ENCODE results near the gene LRRC4C. TPM values are rescaled to one million over a fixed set of nuclear protein-coding genes. Genes with fewer than 3 reads are reported as not detected.

Gene LRRC4C
- total RNA-seq, 1 experiment from 2014 or later = 0.13 TPM

DNA sequence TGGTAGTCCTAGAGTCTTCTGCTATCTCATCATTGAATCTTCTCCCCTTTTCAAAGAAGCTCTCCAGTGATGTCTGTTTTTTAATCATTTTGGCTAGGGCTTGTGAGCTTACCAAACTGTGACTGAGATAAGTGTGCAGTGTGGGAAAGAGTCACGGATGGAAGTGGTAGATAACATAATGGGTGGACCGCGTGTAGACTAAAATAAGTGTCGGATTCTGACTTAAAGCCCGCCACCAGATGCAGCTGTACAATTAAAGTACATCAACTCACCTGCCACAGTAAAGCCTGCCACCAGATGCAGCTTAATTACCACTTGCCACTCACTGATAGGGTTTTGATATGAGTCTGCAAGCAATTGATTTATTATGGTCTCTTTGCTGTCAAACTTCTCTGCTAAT lies 581.5 kb downstream of the LRRC4C start:
- no CpG with 5 or more reads among the region's 5 CpGs for WGBS (ENCODE audit: extremely low coverage, insufficient read length, low lambda C conversion rate)
- H3K27me3 Mint-ChIP-seq (ENCODE audit: low read depth) = no peaks in the 10 kb centered on the region
- Histone ChIP-seq H2AFZ (ENCODE audit: low read length) (no peak overlapping the region), H3K23ac (ENCODE audit: insufficient read length, low read depth, low read length) (no peak overlapping the region), H4K5ac (ENCODE audit: insufficient read length, low read depth, low read length) (no peak overlapping the region), H3K9me3 (ENCODE audit: control insufficient read depth, low read depth, low read length) (no peaks in the 10 kb centered on the region), H3K14ac (ENCODE audit: insufficient read depth, low read length) (no peak overlapping the region), H3K23me2 (ENCODE audit: insufficient read length, low read depth, low read length, poor library complexity, severe bottlenecking) (no peaks in the 10 kb centered on the region), H3T11ph (ENCODE audit: low read length) (no peak overlapping the region), H3K4me2 (ENCODE audit: insufficient read depth, insufficient read length, low read length) (no peak overlapping the region), H2BK5ac (ENCODE audit: insufficient read length, low read length) (no peak overlapping the region), H3K4ac (ENCODE audit: low read depth, low read length) (no peak overlapping the region), H4K20me1 (ENCODE audit: control insufficient read depth, insufficient read depth, insufficient read length) (no peaks in the 10 kb centered on the region), H2AK5ac (ENCODE audit: insufficient read length, low read length) (no peak overlapping the region), H3K56ac (ENCODE audit: insufficient read length, low read depth, low read length) (no peak overlapping the region), H3K18ac (ENCODE audit: insufficient read length, low read depth, low read length) (no peak overlapping the region), H3K27ac (ENCODE audit: insufficient read length, low read depth, low read length) (no peak overlapping the region), H3K9ac (ENCODE audit: extremely low read depth, insufficient read length, low read length) (no peak overlapping the region), H2BK120ac (ENCODE audit: low read depth, low read length, poor library complexity, severe bottlenecking) (no peak overlapping the region), H2BK20ac (ENCODE audit: low read depth, low read length, poor library complexity, severe bottlenecking) (no peak overlapping the region), H2BK15ac (ENCODE audit: low read depth, low read length) (no peak overlapping the region), H2BK12ac (ENCODE audit: insufficient read length, low read depth, low read length) (no peak overlapping the region), H3K27me3 (ENCODE audit: insufficient read depth, low read length) (no peaks in the 10 kb centered on the region), H4K8ac (replicated peaks; ENCODE audit: insufficient read length, low read depth, low read length) (no peak overlapping the region), H3K4me1 (ENCODE audit: insufficient read depth, low read length) (no peaks in the 10 kb centered on the region), H3K79me2 (ENCODE audit: insufficient read depth, low read length) (no peaks in the 10 kb centered on the region), H3K79me1 (ENCODE audit: insufficient read depth, low read depth, low read length, poor library complexity, severe bottlenecking) (no peaks in the 10 kb centered on the region), H4K91ac (ENCODE audit: insufficient read length, low read depth, low read length) (no peak overlapping the region)
- TF ChIP-seq, protein P1, sequence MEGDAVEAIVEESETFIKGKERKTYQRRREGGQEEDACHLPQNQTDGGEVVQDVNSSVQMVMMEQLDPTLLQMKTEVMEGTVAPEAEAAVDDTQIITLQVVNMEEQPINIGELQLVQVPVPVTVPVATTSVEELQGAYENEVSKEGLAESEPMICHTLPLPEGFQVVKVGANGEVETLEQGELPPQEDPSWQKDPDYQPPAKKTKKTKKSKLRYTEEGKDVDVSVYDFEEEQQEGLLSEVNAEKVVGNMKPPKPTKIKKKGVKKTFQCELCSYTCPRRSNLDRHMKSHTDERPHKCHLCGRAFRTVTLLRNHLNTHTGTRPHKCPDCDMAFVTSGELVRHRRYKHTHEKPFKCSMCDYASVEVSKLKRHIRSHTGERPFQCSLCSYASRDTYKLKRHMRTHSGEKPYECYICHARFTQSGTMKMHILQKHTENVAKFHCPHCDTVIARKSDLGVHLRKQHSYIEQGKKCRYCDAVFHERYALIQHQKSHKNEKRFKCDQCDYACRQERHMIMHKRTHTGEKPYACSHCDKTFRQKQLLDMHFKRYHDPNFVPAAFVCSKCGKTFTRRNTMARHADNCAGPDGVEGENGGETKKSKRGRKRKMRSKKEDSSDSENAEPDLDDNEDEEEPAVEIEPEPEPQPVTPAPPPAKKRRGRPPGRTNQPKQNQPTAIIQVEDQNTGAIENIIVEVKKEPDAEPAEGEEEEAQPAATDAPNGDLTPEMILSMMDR (conservative IDR thresholded peaks at IDR 0.05) = no peak
- no peaks in the 10 kb centered on the region for H3K9me3 Mint-ChIP-seq
- H3K27ac Mint-ChIP-seq = no peak overlapping the region
- peaks cover 0 to 2% of the 10 kb centered on the region in 2 experiments; a peak in 1 of 4 replicates for H3K4me1 Mint-ChIP-seq
- H3K4me3 Mint-ChIP-seq = no peak overlapping the region
- peaks cover 0 to 2% (median 0%) of the 10 kb centered on the region in 3 experiments; a peak in 2 of 7 replicates for H3K36me3 Mint-ChIP-seq (ENCODE audit: insufficient read depth in 1 of 3, low read depth in 3 of 3)
- no peak for DNase-seq

All from H9 (cell line).